Left cardiac atrium (tissue), 4 donors: ENCODE results near the gene VANGL2. TPM values are rescaled to one million over a fixed set of nuclear protein-coding genes. Genes with fewer than 3 reads are reported as not detected.
"Not testable (repeated sequence)": the region's sequence is repeated elsewhere in the genome, so short reads cannot be mapped to it uniquely, and the experiment has no call there.

Experiments used
- ATAC-seq, 2 donors: fragments of 200-7000 bp; cut with Tn5 transposase; one replicate each; pipeline ENCODE4 v1.9.1; 2020; ENCODE audit warnings: mild to moderate bottlenecking in 2 of 2, moderate library complexity in 2 of 2
- DNase-seq: peaks from one replicate; pipeline ENCODE4 v3.0.0-alpha.2; 2020
- intact Hi-C, 2 donors: fragments of 100-400 bp; cut with DNase I; formaldehyde crosslinking; loops; one replicate each; pipeline versions ENCODE4 v1.14.1 to v1.15.1; 2022 to 2023
- total RNA-seq, 2 donors: library from RNA; stranded (reverse); fragmentation: NEBNext Ultra II Directional; extraction: Animal tissue kit (Norgen Biotek cat#: 25700); gene quantifications; one replicate each; pipeline ENCODE4 v1.2.1, GENCODE V29; 2021
- donor health status: DM: no; HTN: yes; CAD: no.
- donor health status: DM: no; HTN: yes; CAD: no; lungs with severe emphysema.
- donor health status: DM: yes; HTN: yes; CAD: no.
- donor health status: Dilated cardiomyopathy.

VANGL2 gene
- total RNA-seq, 2 donors from 2014 or later = 4.1 to 5.1 TPM

DNA sequence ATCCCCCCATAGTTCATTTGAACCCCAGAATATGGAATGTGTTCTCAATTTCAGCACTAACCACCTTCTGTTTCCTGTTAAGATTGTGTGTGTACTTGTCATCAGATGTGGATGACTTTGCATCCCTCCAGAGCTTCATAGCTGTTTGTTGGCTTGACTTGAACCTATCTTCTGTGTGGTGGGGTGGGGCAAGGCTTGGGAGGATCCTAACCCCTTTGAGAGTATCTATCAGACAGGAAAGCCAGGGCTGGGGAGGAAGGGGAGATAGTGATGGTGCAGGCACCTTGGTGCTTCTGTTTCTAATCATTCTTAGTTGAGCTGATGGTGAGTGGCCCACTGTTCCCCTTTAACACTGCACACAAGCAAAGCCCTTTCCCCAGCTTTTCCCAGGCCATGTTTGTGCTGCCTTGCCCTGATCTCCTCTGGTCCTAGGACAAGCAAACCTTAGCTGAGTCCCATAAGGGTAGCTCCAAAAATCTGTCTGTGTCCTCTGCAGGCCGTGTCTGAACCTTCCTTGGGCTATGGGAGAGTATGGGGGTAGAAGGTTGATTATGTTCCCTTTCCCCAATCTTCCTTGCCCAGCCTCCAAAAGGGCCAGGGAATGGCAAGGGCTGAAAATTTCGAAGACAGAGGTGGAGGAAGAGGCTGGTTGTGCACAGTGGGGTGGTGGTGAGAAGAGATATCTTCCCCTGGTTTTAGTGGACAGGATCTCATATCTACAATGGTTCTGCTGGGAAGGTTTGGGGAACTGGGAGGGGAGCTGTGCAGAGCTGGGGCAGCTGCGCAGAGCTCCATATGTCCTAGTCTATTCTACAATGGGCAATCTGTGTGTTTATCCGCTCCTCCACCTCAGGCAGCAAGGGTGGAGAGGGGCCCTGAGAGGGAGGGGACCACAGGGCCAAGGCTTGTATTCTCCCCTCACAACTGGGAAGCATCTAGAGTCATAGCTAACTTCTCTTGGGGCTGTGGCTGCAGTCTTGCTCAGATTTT lies 32.1 kb upstream of the VANGL2 start:
- ATAC-seq (no peak), DNase-seq (no peak)
- intact Hi-C loops = no loop called here

DNA sequence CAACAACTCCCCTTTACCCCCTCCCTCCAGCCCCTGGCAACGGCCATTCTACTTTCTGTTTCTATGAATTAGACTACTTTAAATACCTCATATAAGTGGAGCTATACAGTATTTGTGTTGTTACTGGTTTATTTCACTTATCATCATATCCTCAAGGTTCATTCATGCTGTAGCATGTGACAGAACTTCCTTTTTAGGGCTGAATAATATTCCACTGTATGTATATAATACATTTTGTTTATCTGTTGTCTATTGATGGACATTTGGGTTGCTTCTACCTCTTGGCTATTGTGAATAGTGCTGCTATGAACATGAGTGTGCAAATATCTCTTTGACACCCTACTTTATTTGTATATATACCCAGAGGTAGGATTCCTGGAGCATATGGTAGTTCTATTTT lies 31.3 kb upstream of the VANGL2 start:
- DNase-seq (no peak), ATAC-seq (no peak)
- intact Hi-C loops = no loop called here

DNA sequence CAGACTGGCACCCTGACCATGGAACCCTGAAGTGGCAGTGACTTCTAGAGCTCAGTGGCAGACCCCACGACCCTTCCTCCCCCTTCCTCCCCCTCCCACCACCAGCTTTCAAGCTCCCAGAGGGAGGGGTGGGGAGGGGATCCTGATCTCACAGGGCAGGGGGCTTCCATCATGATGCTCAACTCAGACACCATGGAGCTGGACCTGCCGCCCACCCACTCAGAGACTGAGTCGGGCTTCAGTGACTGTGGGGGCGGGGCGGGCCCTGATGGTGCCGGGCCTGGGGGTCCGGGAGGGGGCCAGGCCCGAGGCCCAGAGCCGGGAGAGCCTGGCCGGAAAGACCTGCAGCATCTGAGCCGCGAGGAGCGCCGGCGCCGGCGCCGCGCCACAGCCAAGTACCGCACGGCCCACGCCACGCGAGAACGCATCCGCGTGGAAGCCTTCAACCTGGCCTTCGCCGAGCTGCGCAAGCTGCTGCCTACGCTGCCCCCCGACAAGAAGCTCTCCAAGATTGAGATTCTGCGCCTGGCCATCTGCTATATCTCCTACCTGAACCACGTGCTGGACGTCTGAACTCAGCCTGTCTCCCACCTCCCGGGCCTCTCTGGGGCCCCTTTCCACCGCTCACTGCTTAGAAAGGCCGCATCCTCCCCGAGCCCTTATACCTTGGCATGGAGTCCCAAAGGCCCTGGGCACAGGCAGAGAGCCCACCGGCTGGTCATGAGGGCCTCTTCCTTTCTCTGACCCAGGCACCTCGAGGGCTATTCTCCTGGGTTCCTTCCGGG lies 29.6 kb upstream of the VANGL2 start:
- DNase-seq = no peak
- intact Hi-C loops = loop anchor here in 1 of 2 donors (10.0 kb wide), 1 partner anchor 286 kb away; the partner anchor contains the start of gene KCNJ9
- no peak for ATAC-seq

DNA sequence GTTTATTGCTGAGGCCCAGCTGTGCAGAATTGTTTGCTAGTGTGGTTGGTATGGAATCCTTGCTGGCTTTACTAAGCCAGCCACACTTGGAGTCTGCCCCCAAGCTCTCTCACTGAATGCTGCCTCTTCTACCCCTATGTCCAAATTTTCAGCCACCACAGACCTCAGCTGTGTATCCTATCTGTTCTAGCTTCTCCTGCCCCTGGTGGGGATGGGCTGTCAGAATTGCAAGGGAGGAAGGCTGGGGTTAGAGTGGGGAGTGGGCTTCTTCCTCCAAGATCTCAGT lies 29.1 kb upstream of the VANGL2 start:
- DNase-seq (no peak), ATAC-seq (no peak)
- intact Hi-C loops = loop anchor here in 1 of 2 donors (10.0 kb wide), 1 partner anchor 286 kb away; the partner anchor contains the start of gene KCNJ9

DNA sequence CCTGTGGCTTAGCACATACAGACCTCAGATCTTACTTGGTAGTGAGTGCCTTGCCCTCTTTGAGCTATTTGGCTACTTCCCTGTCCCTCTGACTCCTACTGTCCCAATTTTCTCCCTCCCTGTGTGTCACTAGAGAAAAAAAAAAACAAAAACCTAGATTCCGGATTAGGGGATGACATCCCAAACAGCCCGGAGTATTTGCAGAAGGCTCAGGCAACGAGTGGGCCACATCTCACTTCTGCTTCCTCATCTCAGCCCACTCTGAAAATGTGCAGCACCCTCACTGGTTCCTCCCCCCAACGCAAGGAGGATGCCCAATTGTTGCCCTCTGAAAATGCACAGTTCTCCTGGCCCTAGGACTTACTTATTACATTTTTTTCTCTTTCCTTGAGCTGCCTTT lies 28.6 kb upstream of the VANGL2 start:
- DNase-seq (no peak), ATAC-seq (no peak)
- intact Hi-C loops = loop anchor here in 1 of 2 donors (10.0 kb wide), 1 partner anchor 287 kb away; the partner anchor contains the start of gene KCNJ9

DNA sequence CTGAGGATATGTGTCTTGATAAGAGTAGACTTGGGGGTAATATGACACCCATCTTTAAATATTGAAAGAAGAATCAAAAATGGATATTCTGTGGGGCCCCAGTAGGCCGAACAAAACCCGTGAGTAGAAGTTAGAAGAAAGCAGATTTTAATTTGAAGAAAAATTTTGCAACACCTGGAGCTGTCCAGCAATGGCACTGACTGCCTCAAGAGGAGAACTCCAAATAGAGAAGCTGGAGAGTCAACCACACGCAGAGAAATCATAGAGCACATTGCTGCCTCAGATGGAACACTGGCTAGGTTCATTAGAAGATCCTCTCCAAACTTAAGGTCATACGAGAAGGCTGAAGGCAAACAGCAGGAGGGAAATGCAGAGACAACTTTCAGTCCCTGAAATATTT lies 26.7 kb upstream of the VANGL2 start:
- intact Hi-C loops = loop anchor here in 1 of 2 donors (10.0 kb wide), 1 partner anchor 289 kb away; the partner anchor contains the start of gene KCNJ9
- no peak for ATAC-seq
- DNase-seq = no peak

DNA sequence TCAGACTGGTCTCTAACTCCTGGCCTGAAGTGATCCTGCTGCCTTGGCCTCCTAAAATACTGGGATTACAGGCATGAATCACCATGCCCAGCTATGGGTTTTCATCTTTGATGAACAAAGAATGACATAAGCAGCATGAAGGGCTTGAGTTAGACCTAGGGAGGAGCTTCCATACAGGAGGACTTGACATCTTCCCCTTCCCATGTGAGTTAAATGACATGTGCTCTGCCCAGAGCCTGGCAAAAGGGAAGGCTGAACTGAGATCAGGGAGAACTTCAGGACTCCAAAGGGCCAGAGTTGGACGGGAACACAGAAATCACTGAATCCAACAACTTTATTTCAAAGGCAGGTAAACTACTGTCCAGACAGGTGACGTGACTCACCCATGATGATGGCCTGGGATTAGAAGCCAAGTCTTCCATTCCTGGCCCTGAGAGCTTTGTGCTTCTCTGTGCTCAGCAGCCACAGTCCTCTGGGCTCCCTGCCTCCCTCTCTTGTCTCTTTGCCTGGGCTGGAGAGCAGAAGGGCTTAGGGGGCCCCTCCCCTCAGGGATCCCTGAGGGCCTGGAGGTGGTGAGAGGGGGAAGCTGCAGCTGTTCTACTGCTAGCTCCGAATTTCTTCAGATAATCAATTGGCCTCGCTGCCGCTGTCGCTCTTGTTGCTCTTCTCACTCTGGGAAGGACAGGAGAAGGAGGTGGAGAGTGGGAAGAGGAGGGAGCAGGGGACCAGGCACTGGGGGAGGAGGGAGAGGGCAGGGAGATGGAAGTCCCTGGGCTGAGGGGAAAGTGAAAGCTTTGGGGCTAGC lies 25.9 kb upstream of the VANGL2 start:
- ATAC-seq (peak in 1 of 2 donors; percentile 3), DNase-seq (no peak)
- intact Hi-C loops = loop anchor here (5.0 to 10.0 kb wide), 2 partner anchors 182 to 290 kb away; partner anchors contain the start of genes CASQ1 (in 1 of the 2) and KCNJ9 (in 1 of the 2)

DNA sequence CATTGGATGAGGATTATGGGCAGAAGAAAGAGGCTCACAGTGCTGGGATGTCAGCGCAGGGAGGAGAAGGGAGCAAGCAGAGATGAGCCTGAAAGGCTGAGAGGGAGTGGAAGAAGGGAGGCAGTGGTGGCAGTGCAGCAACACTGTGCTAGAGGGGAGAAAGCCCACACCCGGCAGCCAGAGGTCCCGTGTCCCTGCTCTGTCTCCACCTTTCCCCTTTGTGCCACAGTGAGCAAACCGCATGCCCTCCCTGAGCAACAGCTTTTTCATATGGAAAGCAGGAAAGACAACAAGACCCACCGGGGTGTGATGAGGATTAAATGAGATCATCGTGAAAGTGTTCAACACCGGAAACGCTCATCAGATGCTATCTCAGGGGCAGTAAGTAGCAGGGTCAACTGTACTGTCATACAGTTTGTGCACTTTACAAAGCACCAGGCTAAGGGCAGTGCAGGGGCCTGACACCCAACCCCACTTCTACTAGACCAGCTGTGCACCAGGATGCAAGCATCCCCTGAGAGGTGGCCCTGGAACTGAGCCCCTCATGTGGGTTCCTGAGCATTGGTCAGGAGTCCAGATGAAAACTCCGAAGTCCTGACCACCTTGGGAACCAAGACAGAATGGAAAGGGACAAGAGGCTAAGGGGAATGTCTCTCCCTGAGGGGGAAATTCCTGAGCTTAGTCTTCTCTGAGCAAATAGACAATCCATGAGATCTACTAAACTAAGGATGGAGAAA lies 24.4 kb upstream of the VANGL2 start:
- peak; percentile 3 to 48 for ATAC-seq
- intact Hi-C loops = loop anchor here (5.0 to 10.0 kb wide), 2 partner anchors 184 to 291 kb away; partner anchors contain the start of genes CASQ1 (in 1 of the 2) and KCNJ9 (in 1 of the 2)
- no peak for DNase-seq

DNA sequence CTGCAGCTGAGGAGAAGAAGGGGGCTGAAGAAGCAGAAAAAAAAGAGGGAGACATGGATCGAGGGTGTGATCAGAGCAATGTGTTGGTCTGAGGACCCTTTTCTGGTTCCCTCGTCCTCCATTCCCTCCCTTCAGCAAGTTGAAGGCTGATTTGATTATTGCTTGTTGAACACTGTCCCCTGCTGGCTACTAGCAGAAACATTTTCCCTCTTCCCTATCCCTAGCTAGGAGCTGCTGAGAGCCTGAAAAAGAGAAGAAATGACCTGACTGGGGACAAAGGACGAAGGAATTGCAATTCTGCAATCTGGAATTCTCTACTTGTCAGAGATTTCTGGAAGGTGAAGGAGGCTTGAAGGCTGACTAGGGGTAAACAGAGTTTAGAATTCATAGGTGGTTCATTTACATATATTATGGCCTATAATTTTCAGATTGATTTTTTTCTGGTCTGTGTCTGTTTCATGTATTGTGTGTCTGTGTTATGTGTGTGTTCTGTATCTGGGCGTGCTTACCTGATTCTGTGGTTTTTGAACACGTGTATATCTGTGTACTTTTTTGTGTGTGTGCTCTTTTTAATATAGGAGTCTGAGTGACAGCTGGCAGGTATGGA lies 23.7 kb upstream of the VANGL2 start:
- DNase-seq (no peak), ATAC-seq (peak; percentile 86 to 90)
- intact Hi-C loops = loop anchor here (5.0 to 10.0 kb wide), 2 partner anchors 184 to 292 kb away; partner anchors contain the start of genes CASQ1 (in 1 of the 2) and KCNJ9 (in 1 of the 2)

DNA sequence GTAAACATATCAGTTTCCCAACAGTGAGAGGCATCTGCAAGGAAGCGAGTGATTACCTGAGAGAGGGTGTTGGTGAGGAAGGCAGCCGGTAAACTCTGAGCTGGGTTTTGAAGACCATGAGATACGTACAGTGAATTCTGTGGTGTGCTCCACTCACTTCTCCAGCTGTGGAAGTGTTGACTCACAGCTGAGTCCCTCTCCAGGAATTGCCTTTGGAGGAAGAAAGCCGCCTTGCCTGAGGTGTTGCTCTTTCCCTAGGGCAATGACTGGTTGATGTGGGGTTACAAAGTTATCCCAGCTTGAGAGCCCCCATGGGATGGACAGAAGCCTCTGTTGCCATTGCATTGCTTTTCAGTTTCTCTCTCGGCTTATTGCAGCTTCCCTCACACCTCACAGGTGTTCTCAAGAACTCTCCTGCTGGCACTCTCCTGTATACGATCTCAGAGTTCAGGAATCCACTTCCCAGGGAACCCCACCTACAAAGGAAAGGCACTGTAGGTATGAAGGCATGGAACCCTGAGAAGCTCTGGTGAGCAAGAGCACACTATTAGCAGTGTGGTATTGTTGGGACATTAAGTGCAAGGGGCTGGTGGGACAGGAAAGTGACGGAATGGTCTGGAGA lies 22.7 kb upstream of the VANGL2 start:
- ATAC-seq (no peak), DNase-seq (no peak)
- intact Hi-C loops = loop anchor here (5.0 to 10.0 kb wide), 2 partner anchors 185 to 293 kb away; partner anchors contain the start of genes CASQ1 (in 1 of the 2) and KCNJ9 (in 1 of the 2)

DNA sequence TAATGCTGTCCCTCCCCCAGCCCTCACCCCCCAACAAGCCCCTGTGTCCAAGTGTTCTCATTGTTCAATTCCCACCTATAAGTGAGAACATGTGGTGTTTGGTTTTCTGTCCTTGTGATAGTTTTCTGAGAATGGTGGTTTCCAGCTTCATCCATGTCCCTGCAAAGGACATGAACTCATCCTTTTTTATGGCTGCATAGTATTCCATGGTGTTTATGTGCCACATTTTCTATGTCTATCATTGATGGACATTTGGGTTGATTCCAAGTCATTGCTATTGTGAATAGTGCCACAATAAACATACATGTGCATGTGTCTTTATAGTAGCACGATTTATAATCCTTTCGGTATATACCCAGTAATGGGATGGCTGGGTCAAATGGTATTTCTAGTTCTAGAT lies 15.6 kb upstream of the VANGL2 start:
- intact Hi-C loops, ATAC-seq, DNase-seq: not testable (repeated sequence)

DNA sequence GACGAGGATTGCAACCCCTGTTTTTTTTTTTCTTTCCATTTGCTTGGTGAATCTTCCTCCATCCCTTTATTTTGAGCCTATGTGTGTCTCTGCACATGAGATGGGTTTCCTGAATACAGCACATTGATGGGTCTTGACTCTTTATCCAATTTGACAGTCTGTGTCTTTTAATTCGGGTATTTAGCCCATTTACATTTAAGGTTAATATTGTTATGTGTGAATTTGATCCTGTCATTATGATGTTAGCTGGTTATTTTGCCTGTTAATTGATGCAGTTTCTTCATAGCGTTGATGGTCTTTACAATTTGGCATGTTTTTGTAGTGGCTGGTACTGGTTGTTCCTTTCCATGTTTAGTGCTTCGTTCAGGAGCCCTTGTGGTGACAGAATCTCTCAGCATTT lies 12.0 kb upstream of the VANGL2 start:
- intact Hi-C loops, ATAC-seq, DNase-seq: not testable (repeated sequence)

DNA sequence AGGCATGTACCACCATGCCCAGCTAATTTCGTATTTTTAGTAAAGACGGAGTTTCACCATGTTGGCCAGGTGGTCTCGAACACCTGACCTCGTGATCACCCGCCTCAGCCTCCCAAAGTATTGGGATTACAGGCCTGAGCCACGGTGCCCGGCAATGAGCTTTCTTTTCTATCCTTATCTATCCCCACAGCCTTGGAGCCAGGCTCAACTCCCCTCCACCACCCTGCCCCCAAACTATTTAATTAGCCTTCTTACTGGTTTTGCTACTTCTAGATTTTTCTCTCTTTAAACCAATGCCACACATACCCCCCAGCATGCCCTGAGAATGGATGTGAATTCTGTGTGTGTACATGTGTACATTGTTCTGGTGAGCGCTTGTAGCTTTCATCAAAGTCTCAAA lies 5.7 kb upstream of the VANGL2 start:
- DNase-seq = no peak
- intact Hi-C loops = no loop called here
- ATAC-seq = no peak

DNA sequence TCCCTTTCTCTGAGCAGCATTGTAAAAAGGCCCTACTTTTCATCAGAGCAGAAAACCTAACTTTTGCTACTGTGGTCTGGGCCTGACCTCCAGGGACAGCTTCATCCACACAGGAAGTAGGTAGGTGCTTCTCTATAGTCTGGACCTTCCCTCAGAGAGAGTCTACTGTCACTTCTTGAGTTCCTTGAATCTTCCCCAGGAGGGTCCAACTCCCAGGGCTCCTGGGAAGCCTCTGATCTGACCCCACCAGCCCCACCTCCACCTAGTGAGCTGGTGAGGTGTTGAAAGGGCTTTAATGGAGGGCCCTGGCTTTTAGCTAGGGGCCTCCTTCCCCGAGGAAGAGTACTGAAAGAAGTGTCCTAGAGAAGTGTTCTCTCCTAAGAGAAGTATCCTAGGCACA lies 2.7 kb upstream of the VANGL2 start:
- ATAC-seq (no peak), DNase-seq (no peak)
- intact Hi-C loops = no loop called here

DNA sequence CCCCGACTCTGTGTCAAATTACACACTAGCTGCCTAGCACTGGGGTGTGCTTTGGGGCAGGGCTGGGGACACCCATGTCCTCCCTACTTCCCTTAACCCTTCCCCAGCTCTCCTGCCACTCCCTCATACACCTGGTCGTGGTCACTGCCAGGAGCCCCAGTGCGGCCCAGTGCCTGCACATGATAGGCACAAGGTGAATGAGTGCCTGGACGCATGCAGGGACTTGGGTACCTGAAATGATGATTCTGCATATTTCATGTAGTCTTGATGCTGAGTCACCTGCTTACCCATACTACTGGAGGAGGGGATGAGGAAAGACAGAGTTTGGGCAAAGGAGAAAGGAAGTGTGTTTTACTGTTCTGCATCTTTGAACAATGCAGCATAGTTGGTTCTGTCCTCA lies 1.5 kb upstream of the VANGL2 start:
- ATAC-seq = no peak
- intact Hi-C loops = no loop called here

DNA sequence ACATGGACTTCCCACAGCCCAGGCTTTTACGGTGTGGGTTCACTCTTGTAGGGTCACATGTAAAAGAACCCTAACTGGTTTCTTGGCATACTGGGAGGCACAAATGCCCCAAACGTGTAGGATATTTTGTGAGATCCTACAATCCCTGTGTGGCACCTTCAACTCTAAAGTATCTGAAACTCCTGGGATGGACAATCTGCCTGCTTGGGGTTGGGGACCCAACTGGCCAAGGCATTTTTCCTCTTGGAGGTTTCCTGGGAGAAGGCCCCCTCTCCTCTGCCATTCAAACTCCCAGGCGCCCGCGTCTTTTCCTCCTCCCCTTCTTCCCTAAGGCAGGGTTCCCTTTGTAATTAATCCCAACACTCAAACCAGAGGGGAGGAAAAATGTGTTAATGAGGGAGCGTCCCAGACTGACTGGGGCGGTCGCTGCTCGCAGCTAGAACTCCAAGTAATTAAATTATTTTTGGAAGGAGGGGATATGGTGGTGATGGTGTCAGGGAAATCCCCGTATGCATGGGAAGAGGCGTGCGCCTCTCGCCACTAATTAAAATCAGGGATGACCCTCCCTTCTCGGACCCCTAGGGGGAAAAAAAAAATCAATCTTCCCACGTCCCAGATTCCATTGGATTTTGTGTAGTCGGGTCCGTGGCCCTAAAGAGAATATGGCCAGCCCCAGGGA lies 681 bp upstream of the VANGL2 start:
- intact Hi-C loops = loop anchor here in 1 of 2 donors (10.0 kb wide), 1 partner anchor 55 kb away; the partner anchor contains the start of genes COPA and NCSTN
- ATAC-seq (peak in 1 of 2 donors; percentile 18), DNase-seq (no peak)

More for the DNA sequence above, 1.5 kb upstream of the VANGL2 start:
- no peak for DNase-seq
